H1 (cell line): Measurements from ENCODE around the gene STAT2. TPM values are rescaled to one million over a fixed set of nuclear protein-coding genes. Genes with fewer than 3 reads are reported as not detected.
A peak's percentile ranks its signal among the peaks of the same experiment; 100 is the strongest.

Experiments
- E2F6 ChIP-seq: IDR thresholded peaks from 2 replicates; pipeline ENCODE4 v1.6.1; 2012; ENCODE audit warnings: inconsistent platforms
- SUZ12 ChIP-seq: fragments of 200-600 bp; sonication (generic); IDR thresholded peaks from 2 replicates; pipeline ENCODE4 v1.6.1; 2012; ENCODE audit warnings: mild to moderate bottlenecking, inconsistent platforms, low read length, moderate library complexity, mixed read lengths
- YY1 ChIP-seq: IDR thresholded peaks from 2 replicates; pipeline ENCODE4 v1.6.1; 2011; ENCODE audit warnings: low read depth, mild to moderate bottlenecking, low read length
- polyA plus RNA-seq, 7 experiments: library from polyadenylated mRNA; depleted of rRNA in 3 of 7; stranded (reverse) in 5 of 7; unstranded in 2 of 7; fragments of >200 nt in 5 of 7; fragments of 200-250 nt in 2 of 7; gene quantifications; 1 replicate in 5 of 7; 2 replicates in 1 of 7; 4 replicates in 1 of 7; pipeline versions ENCODE4 v1.2.1 to v1.2.3, GENCODE V29; 2011 to 2013; ENCODE audit warnings: missing spikeins in 2 of 7, mixed read lengths in 2 of 7
- total RNA-seq: library from RNA; stranded (reverse); fragmentation: NEBNext Ultra II Directional; extraction: Animal tissue kit (Norgen Biotek cat#: 25700); gene quantifications from 2 replicates; pipeline ENCODE4 v1.2.1, GENCODE V29; 2021

STAT2 gene
- total and polyA plus RNA-seq, 2 of the 8 experiments (the other 6 are each of a cell fraction or from before 2014, with no cell fraction given), result 37.1 to 44.7 TPM

GRCh38 chr12:56300644-56301464 is 59.1 kb downstream of the STAT2 start (continued):
- TF ChIP-seq SUZ12, result no peak
- peak; percentile 17; the same call in 1 of the 2 replicates for TF ChIP-seq YY1
- TF ChIP-seq E2F6, result no peak
